DMS 273 treated with DMSO at 0.1 percent for 48 hours (cell line): ENCODE results near the gene KATNIP.

ENCODE experiments used
- DNase-seq: peaks from one replicate; lab custom pipeline; 2025; lab: John Stamatoyannopoulos, UW

The KATNIP gene

GRCh38 chr16:27585200-27585599 is 35.3 kb downstream of the KATNIP start:
- no peak for DNase-seq

GRCh38 chr16:27586711-27587110 is 36.8 kb downstream of the KATNIP start:
- no peak for DNase-seq

GRCh38 chr16:27588057-27588456 is 38.1 kb downstream of the KATNIP start:
- DNase-seq = no peak

DNA sequence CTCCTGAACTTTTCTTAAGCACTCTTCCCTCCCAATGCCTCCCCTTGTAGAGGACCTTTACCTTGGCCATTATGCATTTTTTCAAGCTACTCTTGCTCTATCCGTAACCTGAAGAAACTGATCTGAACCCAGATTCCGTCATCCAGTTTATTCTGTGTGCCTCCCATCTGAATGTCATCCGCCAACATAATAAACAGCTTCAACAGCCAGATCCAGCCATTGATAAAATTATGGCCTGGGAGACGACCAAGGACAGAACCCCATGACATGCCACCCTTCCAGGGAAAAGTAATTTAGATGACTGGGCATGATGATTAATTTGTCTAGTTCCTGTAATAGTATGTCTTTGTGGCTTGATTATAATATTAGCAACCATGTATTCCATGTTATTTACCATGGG is 41.9 kb downstream of the KATNIP start:
- DNase-seq = no peak

DNA sequence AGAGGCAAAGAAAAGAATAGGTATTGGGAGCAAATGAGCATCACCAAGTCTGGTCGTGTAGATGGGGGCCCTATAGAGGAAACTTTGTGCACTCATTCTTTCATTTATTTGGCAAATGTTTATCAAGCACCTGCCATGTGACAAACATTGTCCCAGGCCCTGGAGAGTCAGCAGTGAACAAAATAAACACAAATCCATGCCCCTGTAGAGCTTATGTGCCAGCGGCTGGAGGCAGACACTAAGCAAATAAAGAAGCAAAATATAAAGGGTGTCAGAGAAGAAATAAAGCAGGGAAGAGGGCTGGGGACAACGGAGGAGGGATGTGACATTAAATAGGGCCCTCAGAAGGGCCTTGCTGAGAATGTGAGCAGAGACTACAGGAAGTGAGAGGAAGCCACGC is 45.5 kb downstream of the KATNIP start:
- DNase-seq = no peak

DNA sequence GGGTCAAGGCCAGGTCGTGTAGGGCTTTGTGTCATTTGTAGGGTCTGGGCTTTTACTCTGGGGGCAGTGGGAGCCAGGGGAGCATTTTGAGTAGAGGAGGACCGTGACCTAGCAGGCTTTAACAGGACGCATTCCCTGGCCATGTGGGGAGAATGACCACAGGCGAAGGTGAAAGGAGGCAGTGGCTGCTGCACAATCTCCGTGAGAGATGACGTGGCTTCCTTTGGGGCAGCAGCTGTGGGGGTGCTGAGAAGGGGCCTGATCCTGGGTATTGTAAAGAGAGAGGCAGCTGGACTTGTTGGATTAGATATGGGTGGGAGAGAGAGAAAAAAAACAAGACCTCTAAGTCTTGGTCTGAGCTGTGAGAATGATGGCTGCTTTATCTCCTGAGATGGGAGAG is 46.0 kb downstream of the KATNIP start:
- DNase-seq = no peak

- DNase-seq = no peak
Observed at GRCh38 chr16:27596411-27596810, 46.5 kb downstream of the KATNIP start.

GRCh38 chr16:27597361-27597760 is 47.4 kb downstream of the KATNIP start:
- no peak for DNase-seq

DNA sequence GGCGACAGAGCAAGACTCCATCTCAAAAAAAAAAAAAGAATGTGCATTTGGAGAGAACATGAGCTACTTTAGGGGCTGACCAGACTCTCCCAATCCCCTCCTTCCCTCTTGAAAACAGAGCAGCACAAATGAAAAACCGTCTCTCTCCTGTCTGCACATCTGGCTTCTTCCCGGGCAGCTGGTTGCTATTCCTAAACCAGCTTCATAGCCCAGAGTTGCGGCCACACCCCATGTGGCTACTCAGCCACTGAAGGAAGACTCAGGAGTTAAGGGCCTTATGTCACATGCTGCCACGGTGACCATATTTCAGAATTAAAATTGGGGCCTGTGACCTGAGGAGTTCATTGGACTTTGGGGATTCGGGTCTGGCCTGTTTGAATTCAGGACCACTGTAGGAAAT is 48.3 kb downstream of the KATNIP start:
- DNase-seq = no peak

DNA sequence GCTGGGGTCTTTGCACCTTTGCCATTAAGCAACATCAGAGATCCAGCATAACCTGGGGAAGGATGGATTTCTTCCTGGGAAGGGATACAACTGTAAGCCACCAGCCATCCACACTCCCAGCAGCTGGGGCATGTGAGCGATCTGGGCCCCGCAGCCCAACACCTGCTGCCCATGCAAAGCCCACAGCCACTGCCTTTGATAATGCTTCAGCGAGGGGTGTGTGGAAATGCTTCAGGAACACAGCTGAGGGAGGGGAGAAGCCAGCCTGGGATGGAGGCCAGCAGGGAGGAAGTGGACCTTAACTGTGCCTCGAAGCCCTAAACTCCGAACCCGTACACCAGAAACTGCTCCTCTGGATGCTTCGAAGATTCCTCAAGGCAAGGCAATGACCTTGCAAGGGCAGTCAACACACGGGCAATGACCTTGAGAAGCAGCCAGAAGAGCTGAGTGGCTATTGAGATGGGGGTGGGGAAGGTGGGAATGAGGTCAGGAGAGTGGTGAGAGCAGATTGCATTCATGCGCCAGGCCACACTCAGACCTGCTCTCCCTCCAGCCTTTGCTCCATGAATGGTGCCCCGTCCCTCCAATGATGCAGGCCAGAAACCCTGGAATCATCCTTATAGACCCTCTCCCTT is 49.1 kb downstream of the KATNIP start:
- no peak for DNase-seq

GRCh38 chr16:27599606-27600005 is 49.7 kb downstream of the KATNIP start:
- no peak for DNase-seq
